ENCODE measurements around the gene SEM1. TPM values are rescaled to one million over a fixed set of nuclear protein-coding genes. Genes with fewer than 3 reads are reported as not detected.

SEM1 gene
- total and polyA plus RNA-seq, 3 experiments from 2014 or later = 45.3 to 153 (median 48.6) TPM

DNA sequence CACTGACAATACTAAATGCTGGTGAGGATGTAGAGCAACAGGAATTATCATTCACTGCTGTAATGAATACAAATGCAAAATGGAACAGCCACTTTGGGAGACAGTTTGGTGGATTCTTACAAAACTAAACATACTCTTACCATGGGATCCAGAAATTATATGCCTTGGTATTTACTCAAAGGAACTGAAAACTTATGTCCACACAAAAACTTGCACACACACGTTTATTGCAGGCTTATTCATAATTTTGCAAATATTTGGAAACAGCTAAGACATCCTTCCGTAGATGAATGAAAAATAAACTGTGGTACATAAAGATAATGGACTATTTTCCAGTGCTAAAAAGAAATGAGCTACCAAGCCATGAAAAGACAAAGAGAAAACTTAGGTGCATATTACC lies 69.6 kb downstream of the SEM1 start:
- POLR2A ChIA-PET = no interaction called here
- no peaks in the 10 kb centered on the region for H3K27me3 Mint-ChIP-seq
- H3K9me3 ChIP-seq (ENCODE audit: low read length) = no peaks in the 10 kb centered on the region
- H3K27me3 ChIP-seq (ENCODE audit: insufficient read depth, low read length, poor library complexity, severe bottlenecking) = no peaks in the 10 kb centered on the region
- H3K4me1 ChIP-seq (ENCODE audit: insufficient read depth, low read length) = no peaks in the 10 kb centered on the region
- H3K27ac ChIP-seq (ENCODE audit: low read depth, low read length) = no peak overlapping the region
- peaks cover 5 to 13% (median 7%) of the 10 kb centered on the region in 3 donors for H3K36me3 Mint-ChIP-seq
- no peaks in the 10 kb centered on the region for H3K4me1 Mint-ChIP-seq
- H3K9me3 Mint-ChIP-seq = peaks cover 0 to 3% (median 2%) of the 10 kb centered on the region in 5 donors
- DNase-seq = no peak
- no peak overlapping the region for H3K27ac Mint-ChIP-seq
- H3K36me3 ChIP-seq (ENCODE audit: insufficient read depth, low read length) = no peaks in the 10 kb centered on the region
- no peak overlapping the region for H3K4me3 ChIP-seq (ENCODE audit: low read length)
- H3K4me3 Mint-ChIP-seq = no peak overlapping the region
- CTCF ChIA-PET = interaction anchor here (1.5 kb wide), 1 partner anchor 11 kb away, joined by 3 read pairs; no protein-coding TSS in a partner anchor

Data from CD8-positive, alpha-beta memory T cell (primary cell).